ENCODE measurements around the gene HERC2. TPM values are rescaled to one million over a fixed set of nuclear protein-coding genes. Genes with fewer than 3 reads are reported as not detected.

Gene HERC2
- total RNA-seq, 2 donors from 2014 or later = 105 to 112 TPM

DNA sequence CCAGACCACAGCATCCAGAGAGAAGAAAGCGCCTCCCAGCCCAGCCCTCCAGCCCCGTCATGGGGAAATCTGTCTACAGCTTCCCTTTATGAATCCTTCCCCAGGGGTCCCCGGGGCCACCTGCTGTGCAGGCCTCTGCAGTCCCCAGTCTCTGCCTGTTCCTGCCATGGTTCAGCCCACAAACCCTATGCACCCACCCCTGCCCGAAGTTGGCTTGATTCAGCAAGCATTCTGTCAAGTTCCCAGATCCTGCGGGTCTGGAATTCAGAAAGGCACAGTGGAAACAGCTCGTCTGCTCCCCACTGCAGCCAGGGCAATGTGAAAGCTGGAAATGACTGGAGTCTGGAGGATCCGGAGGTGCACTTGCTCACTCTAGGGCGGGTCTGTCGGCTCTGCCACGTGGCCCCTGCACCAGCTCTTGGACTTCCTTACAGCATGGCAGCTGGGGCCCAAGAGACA is 220.0 kb downstream of the HERC2 start:
- H3K4me1 Mint-ChIP-seq = no peaks in the 10 kb centered on the region
- H3K9me3 Mint-ChIP-seq = no peaks in the 10 kb centered on the region
- no peaks in the 10 kb centered on the region for H3K36me3 ChIP-seq (ENCODE audit: control insufficient read depth, insufficient read depth, low read length)
- H3K4me3 ChIP-seq (ENCODE audit: low read length) = no peak overlapping the region
- WGBS, 2 experiments (ENCODE audit: insufficient coverage in 1 of 2, insufficient read length in 1 of 2) = 72 to 75% methylated on average over 7 to 10 of the region's 10 CpGs
- H3K27me3 ChIP-seq (ENCODE audit: control insufficient read depth, insufficient read depth, low read length, poor library complexity, severe bottlenecking) = peaks cover 88% of the 10 kb centered on the region
- TF ChIP-seq, protein P1, sequence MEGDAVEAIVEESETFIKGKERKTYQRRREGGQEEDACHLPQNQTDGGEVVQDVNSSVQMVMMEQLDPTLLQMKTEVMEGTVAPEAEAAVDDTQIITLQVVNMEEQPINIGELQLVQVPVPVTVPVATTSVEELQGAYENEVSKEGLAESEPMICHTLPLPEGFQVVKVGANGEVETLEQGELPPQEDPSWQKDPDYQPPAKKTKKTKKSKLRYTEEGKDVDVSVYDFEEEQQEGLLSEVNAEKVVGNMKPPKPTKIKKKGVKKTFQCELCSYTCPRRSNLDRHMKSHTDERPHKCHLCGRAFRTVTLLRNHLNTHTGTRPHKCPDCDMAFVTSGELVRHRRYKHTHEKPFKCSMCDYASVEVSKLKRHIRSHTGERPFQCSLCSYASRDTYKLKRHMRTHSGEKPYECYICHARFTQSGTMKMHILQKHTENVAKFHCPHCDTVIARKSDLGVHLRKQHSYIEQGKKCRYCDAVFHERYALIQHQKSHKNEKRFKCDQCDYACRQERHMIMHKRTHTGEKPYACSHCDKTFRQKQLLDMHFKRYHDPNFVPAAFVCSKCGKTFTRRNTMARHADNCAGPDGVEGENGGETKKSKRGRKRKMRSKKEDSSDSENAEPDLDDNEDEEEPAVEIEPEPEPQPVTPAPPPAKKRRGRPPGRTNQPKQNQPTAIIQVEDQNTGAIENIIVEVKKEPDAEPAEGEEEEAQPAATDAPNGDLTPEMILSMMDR (conservative IDR thresholded peaks at IDR 0.05) = no peak
- H3K27ac ChIP-seq (ENCODE audit: low read depth, low read length) = no peak overlapping the region
- peaks cover 85% of the 10 kb centered on the region for H3K27me3 Mint-ChIP-seq (ENCODE audit: insufficient read depth)
- H3K4me3 Mint-ChIP-seq = no peak overlapping the region
- no peaks in the 10 kb centered on the region for H3K4me1 ChIP-seq (ENCODE audit: control insufficient read depth, insufficient read depth, low read length)
- H3K27ac Mint-ChIP-seq = no peak overlapping the region
- no peaks in the 10 kb centered on the region for H3K36me3 Mint-ChIP-seq (ENCODE audit: low read depth)
- H3K9me3 ChIP-seq (ENCODE audit: control insufficient read depth, low read length) = no peaks in the 10 kb centered on the region
- peak; percentile 44 for DNase-seq
- H3K9ac ChIP-seq (ENCODE audit: extremely low read depth, low read length, poor library complexity, severe bottlenecking) = no peak overlapping the region

DNA sequence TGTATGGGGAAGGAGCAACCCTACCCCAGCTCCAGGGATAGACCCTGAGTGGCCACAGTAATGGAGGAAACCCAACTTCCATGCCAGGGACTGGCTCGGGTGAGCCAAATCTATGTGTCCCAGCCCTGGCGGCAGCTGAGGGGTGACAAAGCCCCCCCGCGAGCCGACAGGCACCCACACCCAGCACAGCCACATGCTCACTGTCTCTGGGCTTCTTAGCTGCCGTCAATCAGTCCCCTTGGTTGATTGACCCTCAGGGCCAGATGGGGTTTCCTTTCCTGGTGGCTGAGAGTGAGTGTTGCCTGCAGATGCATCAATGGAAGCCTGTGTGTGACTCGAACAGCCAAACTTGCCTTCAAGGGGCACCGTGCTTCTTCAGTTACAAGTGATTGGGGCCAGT is 220.8 kb downstream of the HERC2 start:
- Histone ChIP-seq H3K27ac (ENCODE audit: low read depth, low read length) (no peak overlapping the region), H3K4me3 (ENCODE audit: low read length) (no peak overlapping the region), H3K36me3 (ENCODE audit: control insufficient read depth, insufficient read depth, low read length) (no peaks in the 10 kb centered on the region), H3K4me1 (ENCODE audit: control insufficient read depth, insufficient read depth, low read length) (no peaks in the 10 kb centered on the region), H3K9me3 (ENCODE audit: control insufficient read depth, low read length) (no peaks in the 10 kb centered on the region), H3K27me3 (ENCODE audit: control insufficient read depth, insufficient read depth, low read length, poor library complexity, severe bottlenecking) (peaks cover 88% of the 10 kb centered on the region), H3K9ac (ENCODE audit: extremely low read depth, low read length, poor library complexity, severe bottlenecking) (no peak overlapping the region)
- DNase-seq = peak; percentile 46
- Mint-ChIP-seq H3K27me3 (ENCODE audit: insufficient read depth) (peaks cover 90% of the 10 kb centered on the region), H3K4me3 (no peak overlapping the region), H3K9me3 (no peaks in the 10 kb centered on the region), H3K27ac (no peak overlapping the region), H3K36me3 (ENCODE audit: low read depth) (no peaks in the 10 kb centered on the region), H3K4me1 (peaks cover under 1% of the 10 kb centered on the region)
- 71 to 73% methylated on average over 3 to 8 of the region's 8 CpGs for WGBS, 2 experiments (ENCODE audit: insufficient coverage in 1 of 2, insufficient read length in 1 of 2)
- TF ChIP-seq, protein P1 (conservative IDR thresholded peaks at IDR 0.05) = no peak

DNA sequence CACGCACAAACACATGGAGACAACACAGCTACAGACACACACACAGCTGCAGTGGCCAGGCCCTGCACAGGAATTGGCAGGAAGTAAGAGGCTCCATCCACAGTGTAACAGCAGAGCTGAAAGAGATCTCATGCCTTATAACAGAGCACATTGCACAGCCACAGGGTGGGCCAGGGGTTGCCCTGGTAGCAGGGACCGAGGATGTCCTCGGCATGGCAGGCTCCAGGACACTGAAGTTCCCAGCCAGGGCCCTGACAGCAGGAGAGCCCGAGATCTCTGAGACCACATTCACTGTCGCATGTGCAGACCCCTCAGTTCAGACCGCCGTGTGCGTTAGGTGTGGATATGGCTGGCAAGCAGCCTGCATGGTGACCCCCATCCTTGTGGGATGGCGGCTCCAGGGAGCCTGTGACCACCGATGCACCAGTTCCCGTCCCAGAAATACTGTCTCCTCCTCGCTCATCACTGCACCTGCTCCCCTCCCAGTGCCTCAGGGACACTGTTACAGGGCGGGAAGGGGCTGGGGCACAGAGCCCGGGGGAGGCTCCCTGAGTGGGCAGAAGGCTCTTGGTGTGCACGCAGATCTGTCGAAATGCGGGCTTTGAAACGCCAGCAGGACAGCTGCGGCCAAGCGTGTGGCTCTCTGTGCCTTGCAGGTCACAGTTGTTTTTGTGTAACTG is 221.3 kb downstream of the HERC2 start:
- H3K9ac ChIP-seq (ENCODE audit: extremely low read depth, low read length, poor library complexity, severe bottlenecking) = no peak overlapping the region
- no peaks in the 10 kb centered on the region for H3K9me3 ChIP-seq (ENCODE audit: control insufficient read depth, low read length)
- Mint-ChIP-seq H3K36me3 (ENCODE audit: low read depth) (no peaks in the 10 kb centered on the region), H3K9me3 (no peaks in the 10 kb centered on the region), H3K4me1 (peaks cover 5% of the 10 kb centered on the region), H3K27me3 (ENCODE audit: insufficient read depth) (peaks cover 90% of the 10 kb centered on the region), H3K4me3 (no peak overlapping the region), H3K27ac (no peak overlapping the region)
- no peak overlapping the region for H3K27ac ChIP-seq (ENCODE audit: low read depth, low read length)
- no peak overlapping the region for H3K4me3 ChIP-seq (ENCODE audit: low read length)
- TF ChIP-seq, protein P1 (conservative IDR thresholded peaks at IDR 0.05) = no peak
- 89 to 92% methylated on average over 9 to 20 of the region's 20 CpGs for WGBS, 2 experiments (ENCODE audit: insufficient coverage in 1 of 2, insufficient read length in 1 of 2)
- peak; percentile 50 for DNase-seq
- H3K36me3 ChIP-seq (ENCODE audit: control insufficient read depth, insufficient read depth, low read length) = no peaks in the 10 kb centered on the region
- H3K27me3 ChIP-seq (ENCODE audit: control insufficient read depth, insufficient read depth, low read length, poor library complexity, severe bottlenecking) = peaks cover 88% of the 10 kb centered on the region
- H3K4me1 ChIP-seq (ENCODE audit: control insufficient read depth, insufficient read depth, low read length) = no peaks in the 10 kb centered on the region
